ENCODE measurements around the gene UGT1A9. TPM values are rescaled to one million over a fixed set of nuclear protein-coding genes. Genes with fewer than 3 reads are reported as not detected.
"Not testable (repeated sequence)": the region's sequence is repeated elsewhere in the genome, so short reads cannot be mapped to it uniquely, and the experiment has no call there.

UGT1A9 gene
- not detected for total RNA-seq

GRCh38 chr2:233671290-233672161 lies at the start of gene UGT1A9:
Gene UGT1A9, plus strand, starts transcription at chr2:233671898. Its CDS starts 37 bp downstream, at chr2:233671935.
- Histone ChIP-seq H3K9me3 (no peaks in the 10 kb centered on the region), H3K4me1 (no peaks in the 10 kb centered on the region), H3K27ac (no peak within 1 kb of the TSS), H3K4me3 (no peak within 1 kb of the TSS), H3K36me3 (no peaks in the 10 kb centered on the region), H3K27me3 (no peaks in the 10 kb centered on the region)
- intact Hi-C loops (cut with DNase I), result no loop called here
- no peak for TF ChIP-seq CTCF (IDR thresholded peaks at IDR 0.05)
- DNase-seq (ENCODE audit: low spot score in 2 of 2), result no peak

- intact Hi-C loops (cut with DNase I), result no loop called here
- H3K4me1 ChIP-seq, result no peaks in the 10 kb centered on the region
These were observed 44.2 kb upstream of the UGT1A9 start for GRCh38 chr2:233627331-233628025.

GRCh38 chr2:233636306-233636705 lies 35.4 kb upstream of the UGT1A9 start, which contains the start of gene UGT1A10:
Gene UGT1A10, plus strand, starts transcription at chr2:233636448. Its CDS starts 75 bp downstream, at chr2:233636523.
- intact Hi-C loops (cut with DNase I); H3K27ac ChIP-seq; H3K9me3 ChIP-seq; DNase-seq (ENCODE audit: low spot score in 2 of 2); H3K27me3 ChIP-seq; H3K4me1 ChIP-seq; H3K4me3 ChIP-seq; H3K36me3 ChIP-seq: not testable (repeated sequence)

More at GRCh38 chr2:233627331-233628025, 44.2 kb upstream of the UGT1A9 start:
- no peak for TF ChIP-seq CTCF (IDR thresholded peaks at IDR 0.05)
- H3K4me3 ChIP-seq, result no peak overlapping the region
- H3K27ac ChIP-seq, result no peak overlapping the region
- no peaks in the 10 kb centered on the region for H3K36me3 ChIP-seq
- H3K9me3 ChIP-seq, result peaks cover 0 to 10% of the 10 kb centered on the region in 2 donors
- no peaks in the 10 kb centered on the region for H3K27me3 ChIP-seq
- DNase-seq (ENCODE audit: low spot score in 2 of 2), result no peak

- Histone ChIP-seq H3K27ac (no peak overlapping the region), H3K9me3 (peaks cover 0 to 6% of the 10 kb centered on the region in 2 donors), H3K36me3 (no peaks in the 10 kb centered on the region), H3K27me3 (no peaks in the 10 kb centered on the region), H3K4me3 (no peak overlapping the region), H3K4me1 (no peaks in the 10 kb centered on the region)
- intact Hi-C loops (cut with DNase I), result no loop called here
- no peak for DNase-seq (ENCODE audit: low spot score in 2 of 2)
- no peak for TF ChIP-seq CTCF (IDR thresholded peaks at IDR 0.05)
These were observed 32.9 kb upstream of the UGT1A9 start for GRCh38 chr2:233638836-233639235.

- no peak for TF ChIP-seq CTCF (IDR thresholded peaks at IDR 0.05)
- no peak for DNase-seq (ENCODE audit: low spot score in 2 of 2)
- no peak overlapping the region for H3K27ac ChIP-seq
- no peaks in the 10 kb centered on the region for H3K4me1 ChIP-seq
- no peaks in the 10 kb centered on the region for H3K27me3 ChIP-seq
- no peaks in the 10 kb centered on the region for H3K36me3 ChIP-seq
- no peak overlapping the region for H3K4me3 ChIP-seq
- peaks cover 0 to 6% of the 10 kb centered on the region in 2 donors for H3K9me3 ChIP-seq
- intact Hi-C loops (cut with DNase I), result no loop called here
These were observed 31.8 kb upstream of the UGT1A9 start for GRCh38 chr2:233639860-233640259.

GRCh38 chr2:233643128-233643527 lies 28.6 kb upstream of the UGT1A9 start:
- no peaks in the 10 kb centered on the region for H3K4me1 ChIP-seq
- no peak overlapping the region for H3K27ac ChIP-seq
- H3K27me3 ChIP-seq, result no peaks in the 10 kb centered on the region
- TF ChIP-seq CTCF (IDR thresholded peaks at IDR 0.05), result no peak
- H3K4me3 ChIP-seq, result no peak overlapping the region
- H3K36me3 ChIP-seq, result no peaks in the 10 kb centered on the region
- no peak for DNase-seq (ENCODE audit: low spot score in 2 of 2)
- peaks cover 0 to 6% of the 10 kb centered on the region in 2 donors for H3K9me3 ChIP-seq
- intact Hi-C loops (cut with DNase I), result no loop called here

- H3K9me3 ChIP-seq; intact Hi-C loops (cut with DNase I); H3K4me3 ChIP-seq; DNase-seq (ENCODE audit: low spot score in 2 of 2); H3K27me3 ChIP-seq; H3K27ac ChIP-seq; H3K4me1 ChIP-seq; H3K36me3 ChIP-seq: not testable (repeated sequence)
These were observed 25.7 kb upstream of the UGT1A9 start for GRCh38 chr2:233646033-233646432.
